ENCODE data around the gene PDE8B. TPM values are rescaled to one million over a fixed set of nuclear protein-coding genes. Genes with fewer than 3 reads are reported as not detected.

PDE8B gene
- total RNA-seq, 2 experiments from 2014 or later, result 0.25 TPM; not detected in 1

- Mint-ChIP-seq H3K27ac (no peak overlapping the region), H3K27me3 (peaks cover 20% of the 10 kb centered on the region)
- CTCF ChIA-PET, result no interaction called here
These were observed 100.2 kb downstream of the PDE8B start for GRCh38 chr5:77310494-77311213.

GRCh38 chr5:77311214-77311571 lies 100.7 kb downstream of the PDE8B start:
- Mint-ChIP-seq H3K27ac (no peak overlapping the region), H3K36me3 (ENCODE audit: low read depth) (no peaks in the 10 kb centered on the region), H3K27me3 (peaks cover 20% of the 10 kb centered on the region), H3K9me3 (no peaks in the 10 kb centered on the region), H3K4me1 (no peaks in the 10 kb centered on the region), H3K4me3 (no peak overlapping the region)
- ChIA-PET CTCF (no interaction called here), POLR2A (no interaction called here)
- DNase-seq, result no peak

More at GRCh38 chr5:77310494-77311213, 100.2 kb downstream of the PDE8B start:
- POLR2A ChIA-PET, result no interaction called here
- no peak overlapping the region for H3K4me3 Mint-ChIP-seq
- H3K36me3 Mint-ChIP-seq (ENCODE audit: low read depth), result no peaks in the 10 kb centered on the region
- DNase-seq, result no peak
- no peaks in the 10 kb centered on the region for H3K9me3 Mint-ChIP-seq
- H3K4me1 Mint-ChIP-seq, result no peaks in the 10 kb centered on the region

- peaks cover 22% of the 10 kb centered on the region for H3K27me3 Mint-ChIP-seq
- no peaks in the 10 kb centered on the region for H3K36me3 Mint-ChIP-seq (ENCODE audit: low read depth)
- DNase-seq, result no peak
- no peaks in the 10 kb centered on the region for H3K4me1 Mint-ChIP-seq
- H3K4me3 Mint-ChIP-seq, result no peak overlapping the region
- ChIA-PET CTCF (no interaction called here), POLR2A (no interaction called here)
- no peaks in the 10 kb centered on the region for H3K9me3 Mint-ChIP-seq
- no peak overlapping the region for H3K27ac Mint-ChIP-seq
These were observed 101.9 kb downstream of the PDE8B start for GRCh38 chr5:77312413-77312812.

- no peak for DNase-seq
- H3K27ac Mint-ChIP-seq, result no peak overlapping the region
- no peaks in the 10 kb centered on the region for H3K9me3 Mint-ChIP-seq
- ChIA-PET POLR2A (no interaction called here), CTCF (interaction anchor here (1.3 kb wide), 1 partner anchor 9 kb away, joined by 4 read pairs; no protein-coding TSS in a partner anchor)
- no peak overlapping the region for H3K4me3 Mint-ChIP-seq
- H3K4me1 Mint-ChIP-seq, result no peaks in the 10 kb centered on the region
- peaks cover 28% of the 10 kb centered on the region for H3K27me3 Mint-ChIP-seq
- H3K36me3 Mint-ChIP-seq (ENCODE audit: low read depth), result no peaks in the 10 kb centered on the region
These were observed 106.6 kb downstream of the PDE8B start for GRCh38 chr5:77316871-77317661.

- no peaks in the 10 kb centered on the region for H3K9me3 Mint-ChIP-seq
- no peak for DNase-seq
- H3K27me3 Mint-ChIP-seq, result peaks cover 27% of the 10 kb centered on the region
- no peak overlapping the region for H3K4me3 Mint-ChIP-seq
- no peak overlapping the region for H3K27ac Mint-ChIP-seq
- CTCF ChIA-PET, result interaction anchor here (0.9 to 1.3 kb wide), 2 partner anchors 9 to 10 kb away, joined by 3 to 4 read pairs; no protein-coding TSS in a partner anchor
- POLR2A ChIA-PET, result no interaction called here
- no peaks in the 10 kb centered on the region for H3K4me1 Mint-ChIP-seq
- no peaks in the 10 kb centered on the region for H3K36me3 Mint-ChIP-seq (ENCODE audit: low read depth)
These were observed 107.6 kb downstream of the PDE8B start for GRCh38 chr5:77318060-77318459.

GRCh38 chr5:77319117-77319804 lies 108.8 kb downstream of the PDE8B start:
- Mint-ChIP-seq H3K36me3 (ENCODE audit: low read depth) (no peaks in the 10 kb centered on the region), H3K9me3 (no peaks in the 10 kb centered on the region), H3K27ac (no peak overlapping the region), H3K27me3 (peaks cover 20% of the 10 kb centered on the region), H3K4me1 (no peaks in the 10 kb centered on the region), H3K4me3 (no peak overlapping the region)
- ChIA-PET CTCF (interaction anchor here (0.9 to 2.4 kb wide), 2 partner anchors 10 to 12 kb away, joined by 3 to 5 read pairs; no protein-coding TSS in a partner anchor), POLR2A (interaction anchor here (0.6 kb wide), 1 partner anchor 27 kb away, joined by 5 read pairs; no protein-coding TSS in a partner anchor)
- no peak for DNase-seq

- ChIA-PET POLR2A (no interaction called here), CTCF (no interaction called here)
- Mint-ChIP-seq H3K4me1 (no peaks in the 10 kb centered on the region), H3K4me3 (no peak overlapping the region), H3K27me3 (peaks cover 7% of the 10 kb centered on the region), H3K9me3 (no peaks in the 10 kb centered on the region), H3K36me3 (ENCODE audit: low read depth) (no peaks in the 10 kb centered on the region), H3K27ac (no peak overlapping the region)
- no peak for DNase-seq
These were observed 111.4 kb downstream of the PDE8B start for GRCh38 chr5:77321793-77322394.

- ChIA-PET POLR2A (no interaction called here), CTCF (no interaction called here)
- no peak overlapping the region for H3K4me3 Mint-ChIP-seq
- H3K27me3 Mint-ChIP-seq, result peaks cover 7% of the 10 kb centered on the region
- peaks cover under 1% of the 10 kb centered on the region for H3K4me1 Mint-ChIP-seq
- no peaks in the 10 kb centered on the region for H3K9me3 Mint-ChIP-seq
- no peaks in the 10 kb centered on the region for H3K36me3 Mint-ChIP-seq (ENCODE audit: low read depth)
- no peak overlapping the region for H3K27ac Mint-ChIP-seq
- DNase-seq, result no peak
These were observed 111.9 kb downstream of the PDE8B start for GRCh38 chr5:77322406-77322805.

- ChIA-PET POLR2A (no interaction called here), CTCF (interaction anchor here (0.7 to 1.3 kb wide), 3 partner anchors 52 to 166 kb away, joined by 3 read pairs; partner anchors contain the start of gene WDR41)
- Mint-ChIP-seq H3K27me3 (peaks cover 2% of the 10 kb centered on the region), H3K27ac (no peak overlapping the region), H3K4me1 (peaks cover 30% of the 10 kb centered on the region), H3K4me3 (no peak overlapping the region), H3K36me3 (ENCODE audit: low read depth) (no peaks in the 10 kb centered on the region), H3K9me3 (peaks cover 6% of the 10 kb centered on the region)
- DNase-seq, result no peak
These were observed 115.6 kb downstream of the PDE8B start for GRCh38 chr5:77325921-77326541.

- CTCF ChIA-PET, result no interaction called here
- Mint-ChIP-seq H3K9me3 (peaks cover 6% of the 10 kb centered on the region), H3K27me3 (peaks cover 4% of the 10 kb centered on the region), H3K36me3 (ENCODE audit: low read depth) (no peaks in the 10 kb centered on the region), H3K4me3 (no peak overlapping the region), H3K27ac (no peak overlapping the region), H3K4me1 (peaks cover 31% of the 10 kb centered on the region)
- DNase-seq, result no peak
- POLR2A ChIA-PET, result no interaction called here
These were observed 116.7 kb downstream of the PDE8B start for GRCh38 chr5:77326986-77327734.

- POLR2A ChIA-PET, result no interaction called here
- Mint-ChIP-seq H3K4me1 (peaks cover 31% of the 10 kb centered on the region), H3K4me3 (no peak overlapping the region), H3K36me3 (ENCODE audit: low read depth) (no peaks in the 10 kb centered on the region), H3K27ac (peak overlapping the region; percentile 60), H3K27me3 (peaks cover 4% of the 10 kb centered on the region), H3K9me3 (peaks cover 6% of the 10 kb centered on the region)
- no peak for DNase-seq
- CTCF ChIA-PET, result no interaction called here
These were observed 118.6 kb downstream of the PDE8B start for GRCh38 chr5:77328930-77329647.

All from activated CD4-positive, alpha-beta T cell treated with anti-CD3 and anti-CD28 coated beads, Interleukin-2, amount 10 ng/mL, durations not matched to agents 7 days and 5 days (primary cell).